ENCODE measurements around the gene PRKCA.

The PRKCA gene

GRCh38 chr17:66634193-66634592, 331.8 kb downstream of the PRKCA start:
- TF ChIP-seq CTCF (IDR thresholded peaks at IDR 0.05; ENCODE audit: low read depth, low read length), result no peak
- H3K9me3 ChIP-seq, result no peaks in the 10 kb centered on the region
- H3K36me3 ChIP-seq, result no peaks in the 10 kb centered on the region
- H3K4me1 ChIP-seq, result no peaks in the 10 kb centered on the region
- no peaks in the 10 kb centered on the region for H3K27me3 ChIP-seq
- no peak overlapping the region for H3K4me3 ChIP-seq (ENCODE audit: low read depth, low read length)
- no peak for DNase-seq

GRCh38 chr17:66635386-66636045, 333.1 kb downstream of the PRKCA start:
- no peaks in the 10 kb centered on the region for H3K9me3 ChIP-seq
- H3K27me3 ChIP-seq, result no peaks in the 10 kb centered on the region
- DNase-seq, result no peak
- H3K36me3 ChIP-seq, result no peaks in the 10 kb centered on the region
- H3K4me1 ChIP-seq, result no peaks in the 10 kb centered on the region
- TF ChIP-seq CTCF (IDR thresholded peaks at IDR 0.05; ENCODE audit: low read depth, low read length), result no peak
- H3K4me3 ChIP-seq (ENCODE audit: low read depth, low read length), result no peak overlapping the region

GRCh38 chr17:66636111-66636510, 333.7 kb downstream of the PRKCA start:
- DNase-seq, result no peak
- Histone ChIP-seq H3K4me1 (no peaks in the 10 kb centered on the region), H3K36me3 (no peaks in the 10 kb centered on the region), H3K4me3 (ENCODE audit: low read depth, low read length) (no peak overlapping the region), H3K9me3 (no peaks in the 10 kb centered on the region), H3K27me3 (no peaks in the 10 kb centered on the region)
- TF ChIP-seq CTCF (IDR thresholded peaks at IDR 0.05; ENCODE audit: low read depth, low read length), result no peak

GRCh38 chr17:66637491-66637890, 335.1 kb downstream of the PRKCA start:
- no peaks in the 10 kb centered on the region for H3K4me1 ChIP-seq

GRCh38 chr17:66638707-66639479, 336.5 kb downstream of the PRKCA start:
- H3K9me3 ChIP-seq, result no peaks in the 10 kb centered on the region

More at GRCh38 chr17:66637491-66637890, 335.1 kb downstream of the PRKCA start:
- H3K27me3 ChIP-seq, result no peaks in the 10 kb centered on the region
- no peaks in the 10 kb centered on the region for H3K9me3 ChIP-seq
- no peak for TF ChIP-seq CTCF (IDR thresholded peaks at IDR 0.05; ENCODE audit: low read depth, low read length)
- DNase-seq, result no peak
- peaks cover under 1% of the 10 kb centered on the region; the same call in 1 of the 2 replicates for H3K36me3 ChIP-seq
- H3K4me3 ChIP-seq (ENCODE audit: low read depth, low read length), result no peak overlapping the region

More at GRCh38 chr17:66638707-66639479, 336.5 kb downstream of the PRKCA start:
- DNase-seq, result no peak
- TF ChIP-seq CTCF (IDR thresholded peaks at IDR 0.05; ENCODE audit: low read depth, low read length), result no peak
- H3K4me1 ChIP-seq, result no peaks in the 10 kb centered on the region
- no peaks in the 10 kb centered on the region for H3K27me3 ChIP-seq
- H3K36me3 ChIP-seq, result peaks cover 4% of the 10 kb centered on the region
- no peak overlapping the region for H3K4me3 ChIP-seq (ENCODE audit: low read depth, low read length)
